NCI-H1694 (cell line): ENCODE measurements around the gene STEAP4.

ENCODE experiments used
- DNase-seq: peaks from one replicate; lab custom pipeline; 2025; lab: John Stamatoyannopoulos, UW

Gene STEAP4

DNA sequence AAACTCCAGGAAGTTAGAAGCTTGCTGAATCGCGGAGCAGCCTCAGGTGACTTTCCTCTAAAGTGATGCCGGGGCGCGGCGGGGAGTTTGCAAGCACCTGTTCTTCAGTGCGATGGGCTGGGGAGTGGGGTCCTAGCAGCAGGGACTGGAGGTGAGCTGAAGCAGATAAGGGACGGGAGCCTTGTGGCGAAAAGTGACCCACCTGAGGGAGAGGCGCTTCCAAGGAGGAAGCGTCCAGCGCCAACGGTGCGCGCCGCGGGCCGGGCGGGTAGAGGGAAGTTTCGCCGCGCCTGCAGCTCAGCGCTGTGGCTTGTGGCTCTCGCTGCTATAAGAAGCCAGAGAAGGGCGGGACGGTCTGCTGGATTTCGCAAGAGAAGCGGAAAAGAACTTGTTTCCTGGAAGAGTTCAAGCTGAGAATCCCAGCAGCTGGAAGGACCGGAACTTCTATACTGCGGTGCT lies at the start of gene STEAP4:
Gene STEAP4 (minus strand): TSS at position 305 of the 459 bp plus-strand sequence. CDS start 22,625 bp downstream, outside the sequence.
- DNase-seq = no peak

GRCh38 chr7:88355011-88355410 lies 48.3 kb upstream of the STEAP4 start:
- no peak for DNase-seq

DNA sequence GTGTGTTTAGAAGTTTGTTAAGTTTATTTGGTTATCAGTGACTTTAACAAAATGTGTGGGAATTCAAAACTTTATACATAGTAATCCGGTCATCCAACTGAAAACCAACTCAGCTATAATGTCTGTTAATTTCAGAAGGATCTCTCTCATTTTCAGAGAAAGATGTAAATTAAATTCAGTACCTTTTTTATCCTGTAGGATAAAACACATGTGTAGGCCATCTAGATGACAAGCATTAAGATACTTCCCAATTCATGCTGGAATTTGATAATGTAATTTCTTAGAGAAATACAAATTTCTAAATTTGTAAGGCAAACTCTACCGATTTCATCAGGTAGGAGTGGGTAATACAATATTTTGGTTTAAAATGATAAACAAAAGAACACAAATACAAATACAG lies 43.4 kb upstream of the STEAP4 start:
- DNase-seq = no peak

DNA sequence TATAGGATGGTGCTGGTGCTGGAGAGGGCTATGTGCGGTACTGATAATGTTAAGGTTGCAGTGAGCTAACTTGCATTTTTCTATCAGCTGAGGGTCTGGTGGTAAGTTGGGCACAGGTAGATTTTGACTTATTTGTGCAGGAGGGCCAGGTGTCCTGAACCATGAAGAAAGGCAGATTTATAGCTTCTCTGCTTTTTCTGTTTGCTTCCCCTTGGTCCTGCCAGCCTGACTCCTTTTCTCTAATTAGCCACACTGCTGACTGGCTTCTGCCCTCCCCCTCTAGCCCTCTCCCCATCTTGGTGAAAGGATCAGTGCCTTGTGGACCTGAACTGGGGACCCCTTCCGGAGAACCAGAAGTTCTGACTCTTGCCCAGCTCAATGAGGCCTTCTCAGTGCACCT lies 40.8 kb upstream of the STEAP4 start:
- DNase-seq = no peak

GRCh38 chr7:88347090-88347489 lies 40.4 kb upstream of the STEAP4 start:
- no peak for DNase-seq

GRCh38 chr7:88346357-88346756 lies 39.7 kb upstream of the STEAP4 start:
- DNase-seq = no peak

GRCh38 chr7:88344956-88345832 lies 38.5 kb upstream of the STEAP4 start:
- no peak for DNase-seq

DNA sequence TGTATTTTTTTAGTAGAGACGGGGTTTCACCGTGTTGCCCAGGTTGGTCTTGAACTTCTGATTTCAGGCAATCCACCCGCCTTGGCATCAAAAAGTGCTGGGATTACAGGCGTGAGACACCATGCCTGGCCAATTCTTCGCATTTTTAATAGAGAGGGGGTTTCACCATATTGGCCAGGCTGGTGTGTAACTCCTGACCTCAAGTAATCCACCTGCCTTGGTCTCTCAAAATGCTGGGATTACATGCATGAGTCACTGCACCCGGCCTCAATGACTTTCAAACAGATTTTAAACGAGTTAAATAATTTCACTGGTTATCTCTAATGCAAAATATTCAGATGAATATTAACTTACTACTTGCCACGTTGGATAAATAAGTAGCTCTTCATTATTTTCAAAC lies 37.6 kb upstream of the STEAP4 start:
- DNase-seq = no peak

- DNase-seq = no peak
Observed at GRCh38 chr7:88339195-88339922, 32.7 kb upstream of the STEAP4 start.

DNA sequence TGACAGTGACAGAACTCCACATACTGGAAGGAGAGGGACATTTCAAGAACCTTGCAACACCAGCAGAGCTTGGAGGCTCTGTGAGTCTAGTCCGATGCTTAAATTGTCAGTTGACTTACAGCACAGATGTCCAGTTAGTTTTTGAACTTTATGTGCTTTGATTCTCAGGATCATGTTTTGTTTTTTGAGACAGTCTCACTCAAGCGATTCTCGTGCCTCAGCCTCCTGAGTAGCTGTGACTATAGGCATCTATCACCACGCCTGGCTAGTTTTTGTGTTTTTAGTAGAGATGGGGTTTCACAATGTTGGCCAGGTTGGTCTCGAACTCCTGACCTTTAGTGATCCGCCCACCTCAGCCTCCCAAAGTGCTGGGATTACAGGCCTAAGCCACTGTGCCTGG lies 31.8 kb upstream of the STEAP4 start:
- DNase-seq = no peak

- no peak for DNase-seq
Observed at GRCh38 chr7:88337572-88337971, 30.9 kb upstream of the STEAP4 start.

DNA sequence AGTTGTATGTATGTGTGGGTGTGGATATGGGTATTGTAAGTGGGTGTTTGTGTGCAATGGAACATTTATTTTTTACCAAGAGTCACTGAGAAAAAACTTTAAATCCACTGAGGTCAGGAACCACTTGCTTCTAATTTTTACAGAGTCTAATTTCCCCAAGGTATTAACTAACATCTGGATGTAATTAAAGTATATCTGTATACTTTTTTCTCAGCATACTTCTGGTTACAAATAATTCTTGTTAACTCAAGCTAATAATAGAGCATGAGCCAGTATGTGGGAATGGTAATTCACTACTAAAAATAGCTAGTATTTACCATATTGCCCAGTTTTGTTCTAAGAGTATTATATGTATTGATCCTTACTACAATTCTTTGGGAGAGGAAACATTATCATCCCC lies 24.6 kb upstream of the STEAP4 start:
- DNase-seq = no peak

DNA sequence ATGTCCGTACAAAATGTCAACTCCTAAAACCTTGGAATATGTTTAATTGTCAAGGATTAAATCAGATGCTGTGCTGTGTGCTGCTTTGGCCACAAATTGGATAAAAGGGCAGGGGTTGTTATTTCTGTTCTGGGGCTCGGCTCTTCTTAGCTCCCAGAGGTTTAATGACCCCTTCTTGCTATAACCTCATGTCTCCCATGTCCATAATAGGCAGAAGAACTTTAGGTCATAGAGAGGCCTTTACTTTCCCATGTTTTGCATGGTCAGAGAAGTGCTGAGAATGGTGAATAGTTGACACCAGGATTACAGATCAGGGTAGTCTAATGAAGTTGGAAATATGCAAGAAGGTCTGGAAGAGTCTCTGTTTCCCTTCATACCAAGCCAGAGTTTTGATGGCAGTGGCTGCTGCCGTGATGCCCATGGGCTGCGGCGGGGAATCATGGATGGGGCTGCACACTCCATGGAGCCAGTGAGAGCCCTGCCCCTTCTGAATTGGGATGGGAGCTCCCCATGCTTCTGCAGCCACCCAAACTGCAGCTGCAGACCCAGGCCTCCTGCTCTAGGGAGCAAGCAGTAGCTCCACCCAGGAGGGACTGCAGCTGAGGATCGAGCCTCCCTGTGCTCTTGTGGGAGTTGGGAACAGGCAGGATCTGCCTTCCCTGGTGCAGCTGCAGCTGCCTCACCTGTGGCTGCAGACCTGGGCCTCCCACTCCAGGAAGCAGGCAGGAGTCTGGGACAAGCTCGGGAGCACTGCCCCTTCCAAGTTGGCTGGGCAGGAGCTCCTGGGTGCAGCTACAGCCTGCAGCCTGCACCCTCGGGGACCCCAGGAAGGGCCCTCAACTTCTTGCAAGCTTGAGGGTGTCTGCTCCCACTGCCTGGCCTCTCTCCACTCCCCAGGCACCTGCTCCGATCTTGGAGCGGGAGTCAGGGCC lies 23.1 kb upstream of the STEAP4 start:
- no peak for DNase-seq

DNA sequence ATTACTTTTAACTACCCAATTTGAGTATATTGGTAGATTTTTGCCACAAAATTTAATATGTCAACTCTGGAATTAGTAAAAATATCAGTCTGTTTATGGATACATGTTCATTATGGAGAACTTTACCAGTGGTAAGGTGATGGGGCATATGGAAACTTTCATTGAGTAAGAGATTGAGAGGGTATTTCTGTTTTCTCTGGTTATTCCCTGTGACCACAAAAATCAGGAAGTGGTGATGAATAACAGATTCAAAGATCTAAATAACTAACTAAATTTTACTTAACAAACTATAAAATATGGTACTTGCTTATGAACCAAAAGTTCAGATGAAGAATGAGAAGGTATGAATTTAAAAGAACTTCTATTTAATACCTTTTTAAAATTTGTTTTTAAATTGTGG lies 22.1 kb upstream of the STEAP4 start:
- DNase-seq = no peak

- DNase-seq = no peak
Observed at GRCh38 chr7:88324699-88325098, 18.0 kb upstream of the STEAP4 start.

- no peak for DNase-seq
Observed at GRCh38 chr7:88322151-88322550, 15.5 kb upstream of the STEAP4 start.

- no peak for DNase-seq
Observed at GRCh38 chr7:88321694-88322093, 15.0 kb upstream of the STEAP4 start.

DNA sequence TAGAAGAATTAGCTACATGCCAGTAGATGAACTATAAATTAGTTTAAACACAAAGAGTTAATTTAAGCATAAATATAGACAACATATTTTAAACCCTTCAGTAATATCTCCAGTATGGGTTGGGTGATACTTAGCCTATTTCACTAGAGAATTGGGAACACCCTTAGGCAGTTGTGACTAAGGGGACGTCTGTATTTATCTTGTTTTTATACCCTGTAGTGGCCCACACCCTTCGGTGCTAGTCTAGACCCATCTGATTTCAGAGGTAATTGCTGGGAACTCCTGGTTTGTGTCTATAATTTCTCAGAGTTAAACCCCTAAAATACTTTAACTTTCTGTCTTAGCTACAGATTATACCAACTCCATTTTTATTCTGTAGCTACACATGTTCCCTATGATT lies 11.5 kb upstream of the STEAP4 start:
- DNase-seq = no peak

DNA sequence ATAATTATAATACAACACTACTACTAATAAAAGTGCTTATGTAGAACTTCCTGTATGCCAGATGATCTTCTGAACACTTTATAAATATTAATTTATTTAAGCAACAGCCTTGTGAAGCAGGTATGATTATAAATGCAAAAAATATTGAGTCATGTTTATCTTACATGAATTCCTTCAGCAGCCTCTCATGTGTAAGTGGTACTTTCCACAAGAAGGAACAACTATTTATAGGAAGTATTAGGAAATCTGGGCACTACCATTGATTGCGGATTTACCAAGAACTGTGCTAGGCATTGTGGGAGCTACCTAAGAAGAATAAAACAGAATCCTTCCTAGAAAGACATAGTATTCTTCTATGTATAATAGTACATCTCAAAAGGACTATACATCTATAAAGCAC lies 10.7 kb upstream of the STEAP4 start:
- DNase-seq = no peak

- DNase-seq = no peak
Observed at GRCh38 chr7:88316456-88316855, 9.8 kb upstream of the STEAP4 start.

GRCh38 chr7:88315522-88315921 lies 8.8 kb upstream of the STEAP4 start:
- no peak for DNase-seq

- DNase-seq = no peak
Observed at GRCh38 chr7:88314061-88314491, 7.4 kb upstream of the STEAP4 start.
